Mucosa of rectum (tissue), 2 donors: ENCODE results near the gene IGF2R.
"Not testable (repeated sequence)": the region's sequence is repeated elsewhere in the genome, so short reads cannot be mapped to it uniquely, and the experiment has no call there.

Experiments used
- H3K27ac ChIP-seq, 2 donors: one replicate each; pipeline ENCODE4 v1.7.0; 2013; ENCODE audit warnings: inconsistent platforms in 2 of 2, low read depth in 2 of 2, low read length in 2 of 2
- H3K27me3 ChIP-seq, 2 donors: one replicate each; pipeline ENCODE4 v1.7.0; 2013; ENCODE audit warnings: low read length in 2 of 2; ENCODE audit not compliant: control insufficient read depth in 2 of 2, insufficient read depth in 2 of 2
- H3K36me3 ChIP-seq, 2 donors: one replicate each; pipeline ENCODE4 v1.7.0; 2013; ENCODE audit warnings: low read length in 2 of 2; ENCODE audit not compliant: control insufficient read depth in 2 of 2, insufficient read depth in 2 of 2
- H3K4me1 ChIP-seq, 2 donors: one replicate each; pipeline ENCODE4 v1.7.0; 2013; ENCODE audit warnings: low read length in 2 of 2, mild to moderate bottlenecking in 1 of 2; ENCODE audit not compliant: control insufficient read depth in 2 of 2, insufficient read depth in 2 of 2
- H3K4me3 ChIP-seq, 2 donors: one replicate each; pipeline ENCODE4 v1.7.0; 2013; ENCODE audit warnings: low read length in 2 of 2
- H3K9ac ChIP-seq, 2 donors: one replicate each; pipeline ENCODE4 v1.7.0; 2013; ENCODE audit warnings: low read length in 2 of 2, low read depth in 1 of 2, mild to moderate bottlenecking in 1 of 2
- H3K9me3 ChIP-seq, 2 donors: one replicate each; pipeline ENCODE4 v1.7.0; 2013; ENCODE audit warnings: low read length in 2 of 2; ENCODE audit not compliant: control insufficient read depth in 2 of 2
- donor health status: healthy.
- donor health status: Normal muscosa, but diverticular disease.

IGF2R gene

GRCh38 chr6:160088784-160089533, 120.1 kb downstream of the IGF2R start:
- H3K36me3 ChIP-seq, result peaks cover 76 to 77% of the 10 kb centered on the region in 2 donors
- H3K9ac ChIP-seq, result no peak overlapping the region

GRCh38 chr6:160089534-160089897, 120.6 kb downstream of the IGF2R start:
- no peaks in the 10 kb centered on the region for H3K9me3 ChIP-seq
- H3K27ac ChIP-seq, result peak overlapping the region; percentile 38 to 64
- H3K9ac ChIP-seq, result no peak overlapping the region
- H3K36me3 ChIP-seq, result peaks cover 75 to 76% of the 10 kb centered on the region in 2 donors
- peaks cover 5 to 30% of the 10 kb centered on the region in 2 donors for H3K4me1 ChIP-seq
- no peak overlapping the region for H3K4me3 ChIP-seq
- H3K27me3 ChIP-seq, result no peaks in the 10 kb centered on the region

More at GRCh38 chr6:160088784-160089533, 120.1 kb downstream of the IGF2R start:
- H3K4me1 ChIP-seq, result peaks cover 5 to 30% of the 10 kb centered on the region in 2 donors
- H3K27ac ChIP-seq, result peak overlapping the region in 1 of 2 donors; percentile 38
- H3K4me3 ChIP-seq, result no peak overlapping the region
- H3K27me3 ChIP-seq, result no peaks in the 10 kb centered on the region
- H3K9me3 ChIP-seq, result no peaks in the 10 kb centered on the region

GRCh38 chr6:160090442-160091239, 121.8 kb downstream of the IGF2R start:
- Histone ChIP-seq H3K36me3 (peaks cover 74 to 75% of the 10 kb centered on the region in 2 donors), H3K9ac (peak overlapping the region in 1 of 2 donors; percentile 24)
- not testable (repeated sequence) for H3K4me3 ChIP-seq

GRCh38 chr6:160092176-160092575, 123.3 kb downstream of the IGF2R start:
- not testable (repeated sequence) for H3K4me3 ChIP-seq, H3K27me3 ChIP-seq, H3K9me3 ChIP-seq, H3K27ac ChIP-seq, H3K9ac ChIP-seq
- H3K4me1 ChIP-seq, result peaks cover 5 to 17% of the 10 kb centered on the region in 2 donors
- H3K36me3 ChIP-seq, result peaks cover 72 to 75% of the 10 kb centered on the region in 2 donors

More at GRCh38 chr6:160090442-160091239, 121.8 kb downstream of the IGF2R start:
- peaks cover 5 to 22% of the 10 kb centered on the region in 2 donors for H3K4me1 ChIP-seq
- H3K9me3 ChIP-seq, H3K27me3 ChIP-seq: not testable (repeated sequence)
- peak overlapping the region; percentile 67 to 77 for H3K27ac ChIP-seq

GRCh38 chr6:160092602-160093001, 123.7 kb downstream of the IGF2R start:
- no peak overlapping the region for H3K4me3 ChIP-seq
- H3K27me3 ChIP-seq, result no peaks in the 10 kb centered on the region
- peaks cover 5 to 17% of the 10 kb centered on the region in 2 donors for H3K4me1 ChIP-seq
- no peak overlapping the region for H3K9ac ChIP-seq
- H3K27ac ChIP-seq, result no peak overlapping the region
- no peaks in the 10 kb centered on the region for H3K9me3 ChIP-seq
- peaks cover 73 to 74% of the 10 kb centered on the region in 2 donors for H3K36me3 ChIP-seq

GRCh38 chr6:160093061-160093460, 124.2 kb downstream of the IGF2R start:
- H3K4me1 ChIP-seq, result peaks cover 5 to 17% of the 10 kb centered on the region in 2 donors
- no peak overlapping the region for H3K9ac ChIP-seq
- H3K4me3 ChIP-seq, result no peak overlapping the region
- peaks cover 74 to 75% of the 10 kb centered on the region in 2 donors for H3K36me3 ChIP-seq
- H3K9me3 ChIP-seq, result no peaks in the 10 kb centered on the region
- no peak overlapping the region for H3K27ac ChIP-seq
- H3K27me3 ChIP-seq, result no peaks in the 10 kb centered on the region

GRCh38 chr6:160093946-160094345, 125.1 kb downstream of the IGF2R start:
- H3K4me1 ChIP-seq, result peaks cover 5 to 17% of the 10 kb centered on the region in 2 donors
- H3K27me3 ChIP-seq, result no peaks in the 10 kb centered on the region
- no peak overlapping the region for H3K27ac ChIP-seq
- H3K36me3 ChIP-seq, result peaks cover 71 to 78% of the 10 kb centered on the region in 2 donors
- H3K4me3 ChIP-seq, result no peak overlapping the region
- H3K9ac ChIP-seq, result no peak overlapping the region
- H3K9me3 ChIP-seq, result no peaks in the 10 kb centered on the region

- Histone ChIP-seq H3K36me3 (peaks cover 65 to 67% of the 10 kb centered on the region in 2 donors), H3K4me3 (no peak overlapping the region), H3K9me3 (no peaks in the 10 kb centered on the region), H3K27me3 (no peaks in the 10 kb centered on the region), H3K9ac (no peak overlapping the region), H3K4me1 (peaks cover 5 to 9% of the 10 kb centered on the region in 2 donors), H3K27ac (no peak overlapping the region)
Measured at GRCh38 chr6:160095146-160095845, 126.4 kb downstream of the IGF2R start.

- H3K9me3 ChIP-seq, result no peaks in the 10 kb centered on the region
- H3K4me1 ChIP-seq, result no peaks in the 10 kb centered on the region
- H3K36me3 ChIP-seq, result peaks cover 54 to 60% of the 10 kb centered on the region in 2 donors
- H3K27me3 ChIP-seq, result no peaks in the 10 kb centered on the region
- no peak overlapping the region for H3K9ac ChIP-seq
- no peak overlapping the region for H3K27ac ChIP-seq
- H3K4me3 ChIP-seq, result no peak overlapping the region
Measured at GRCh38 chr6:160101277-160102205, 132.7 kb downstream of the IGF2R start.
